Measurements from ENCODE around the gene CCL2.

DNA sequence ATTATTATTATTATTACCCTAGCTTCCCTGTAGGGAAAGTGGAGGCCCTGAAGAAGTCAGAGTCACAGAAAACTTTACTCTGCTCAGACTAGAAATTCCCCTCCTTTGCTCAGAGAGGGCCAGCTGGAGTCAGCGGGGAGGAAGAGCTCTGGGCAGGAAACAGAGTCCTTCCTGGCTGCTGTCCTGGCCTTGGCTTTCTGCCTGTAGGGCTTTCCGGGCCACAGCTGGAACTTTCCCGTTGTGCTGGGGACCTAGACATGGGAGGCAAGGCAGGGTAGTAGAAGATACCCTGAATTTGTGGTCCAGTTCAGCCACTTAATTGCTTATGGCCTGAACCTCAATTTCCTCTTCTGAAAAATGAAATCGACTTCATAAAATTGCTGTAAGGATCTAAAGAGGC is 14.0 kb upstream of the CCL2 start:
- TF ChIP-seq EZH2 (IDR thresholded peaks at IDR 0.05) = no peak
- TF ChIP-seq CTCF (IDR thresholded peaks at IDR 0.05) = no peak
- TF ChIP-seq EZH2phosphoT487 (IDR thresholded peaks at IDR 0.05) = no peak

Measured in neural progenitor cell (in vitro differentiated cells).